Lower leg skin (tissue), 4 donors: ENCODE results near the gene PPM1E. TPM values are rescaled to one million over a fixed set of nuclear protein-coding genes. Genes with fewer than 3 reads are reported as not detected.
"Not testable (repeated sequence)": the region's sequence is repeated elsewhere in the genome, so short reads cannot be mapped to it uniquely, and the experiment has no call there.

ENCODE experiments used
- DNase-seq, 2 donors: peaks; one replicate each; pipeline ENCODE4 v3.0.0-alpha.2; 2019; ENCODE audit warnings: low spot score in 2 of 2
- H3K4me3 ChIP-seq: fragments of 200-600 bp; sonication (generic); 2 replicates; pipeline ENCODE4 v1.5.1; 2017; ENCODE audit warnings: mild to moderate bottlenecking, low read depth; ENCODE audit not compliant: poor library complexity, severe bottlenecking
- POLR2A ChIP-seq, 2 donors: fragments of 450-650 bp; IDR thresholded peaks; one replicate each; pipeline ENCODE4 v1.6.1; 2016 to 2017; ENCODE audit warnings: antibody characterized with exemption in 2 of 2, mild to moderate bottlenecking in 1 of 2, moderate library complexity in 1 of 2
- WGBS, 2 donors: methylation state at CpG; one replicate each; pipeline ENCODE4 v1.1.5; 2018; 5-methylcytosine and 5-hydroxymethylcytosine counted together
- intact Hi-C: fragments of 100-400 bp; cut with DNase I; formaldehyde crosslinking; loops from one replicate; pipeline ENCODE4 v1.15.0; 2023; ENCODE audit warnings: low total_unique reads
- total RNA-seq, 4 donors: library from RNA; depleted of rRNA; stranded (reverse); fragments of >200 nt; gene quantifications; one replicate each; pipeline ENCODE4 v1.1.0, GENCODE V29; 2016
- TF ChIP-seq, protein P1 (sequence below), 3 donors: fragments of 450-650 bp; IDR thresholded peaks; one replicate each; pipeline ENCODE4 v1.5.1; 2016; ENCODE audit warnings: antibody characterized with exemption in 3 of 3, mild to moderate bottlenecking in 3 of 3, moderate library complexity in 2 of 3

PPM1E gene
- total RNA-seq, 4 donors from 2014 or later, result 0.06 to 0.21 (median 0.15) TPM; not detected in 1

DNA sequence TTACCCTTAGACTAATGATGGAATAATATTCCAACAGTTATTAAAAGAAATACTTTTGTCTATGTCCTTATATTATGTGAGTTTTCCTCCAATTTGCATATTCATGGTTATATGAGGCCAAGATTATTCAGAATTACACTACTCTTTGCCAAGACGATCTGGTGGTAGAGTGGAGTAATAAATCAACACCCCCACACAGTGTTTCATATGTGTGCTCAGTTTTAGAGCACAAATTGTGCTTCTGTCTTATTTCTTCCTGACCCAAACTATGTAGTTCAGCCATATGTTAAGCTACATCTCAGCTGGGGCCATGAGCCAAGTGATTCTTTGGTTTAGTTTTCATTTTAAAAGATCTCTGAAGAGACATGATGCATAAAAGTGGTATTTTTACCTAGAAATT lies 26.9 kb upstream of the PPM1E start:
- no peak overlapping the region for H3K4me3 ChIP-seq
- TF ChIP-seq POLR2A (IDR thresholded peaks at IDR 0.05), result no peak
- TF ChIP-seq, protein P1, sequence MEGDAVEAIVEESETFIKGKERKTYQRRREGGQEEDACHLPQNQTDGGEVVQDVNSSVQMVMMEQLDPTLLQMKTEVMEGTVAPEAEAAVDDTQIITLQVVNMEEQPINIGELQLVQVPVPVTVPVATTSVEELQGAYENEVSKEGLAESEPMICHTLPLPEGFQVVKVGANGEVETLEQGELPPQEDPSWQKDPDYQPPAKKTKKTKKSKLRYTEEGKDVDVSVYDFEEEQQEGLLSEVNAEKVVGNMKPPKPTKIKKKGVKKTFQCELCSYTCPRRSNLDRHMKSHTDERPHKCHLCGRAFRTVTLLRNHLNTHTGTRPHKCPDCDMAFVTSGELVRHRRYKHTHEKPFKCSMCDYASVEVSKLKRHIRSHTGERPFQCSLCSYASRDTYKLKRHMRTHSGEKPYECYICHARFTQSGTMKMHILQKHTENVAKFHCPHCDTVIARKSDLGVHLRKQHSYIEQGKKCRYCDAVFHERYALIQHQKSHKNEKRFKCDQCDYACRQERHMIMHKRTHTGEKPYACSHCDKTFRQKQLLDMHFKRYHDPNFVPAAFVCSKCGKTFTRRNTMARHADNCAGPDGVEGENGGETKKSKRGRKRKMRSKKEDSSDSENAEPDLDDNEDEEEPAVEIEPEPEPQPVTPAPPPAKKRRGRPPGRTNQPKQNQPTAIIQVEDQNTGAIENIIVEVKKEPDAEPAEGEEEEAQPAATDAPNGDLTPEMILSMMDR (IDR thresholded peaks at IDR 0.05), result no peak
- intact Hi-C loops, result no loop called here
- DNase-seq, result no peak
- whole genome bisulfite sequencing, 2 donors, result 15 to 24% methylated on average over 1 of the region's 1 CpG

DNA sequence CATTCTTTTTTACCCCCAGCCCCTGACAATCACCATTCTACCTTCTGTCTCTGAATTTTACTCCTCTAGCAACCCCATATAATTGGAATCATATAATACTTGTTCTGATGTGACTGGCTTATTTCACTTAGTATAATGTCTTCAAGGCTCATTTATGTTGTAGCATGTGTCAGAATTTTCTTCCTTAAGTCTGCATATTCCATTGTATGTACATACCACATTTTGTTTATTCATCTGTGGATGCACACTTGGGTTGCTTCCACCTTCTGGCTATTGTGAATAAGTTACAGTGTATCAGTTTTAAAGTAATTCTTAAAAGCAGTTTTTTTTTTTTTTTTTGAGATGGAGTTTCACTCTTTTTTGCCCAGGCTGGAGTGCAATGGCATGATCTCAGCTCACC lies 24.7 kb upstream of the PPM1E start:
- no peak overlapping the region for H3K4me3 ChIP-seq
- TF ChIP-seq, protein P1 (IDR thresholded peaks at IDR 0.05), result no peak
- TF ChIP-seq POLR2A (IDR thresholded peaks at IDR 0.05), result no peak
- intact Hi-C loops, result no loop called here
- no peak for DNase-seq

DNA sequence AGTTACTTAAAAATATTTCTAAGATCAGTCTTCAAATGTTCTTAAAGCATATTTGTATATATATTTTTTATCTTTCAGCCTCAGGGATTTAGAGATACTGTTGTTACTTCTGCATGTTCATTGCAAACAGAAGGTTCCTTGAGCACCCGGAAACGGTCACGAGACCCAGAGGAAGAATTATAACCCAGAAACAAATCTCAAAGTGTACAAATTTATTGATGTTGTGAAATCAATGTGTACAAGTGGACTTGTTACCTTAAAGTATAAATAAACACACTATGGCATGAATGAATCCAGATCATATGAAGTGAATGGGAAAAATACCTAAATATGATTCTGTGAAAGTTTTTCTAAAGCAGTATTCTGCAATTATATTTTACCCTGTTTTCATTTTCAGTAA lies 21.6 kb upstream of the PPM1E start:
- no peak for TF ChIP-seq POLR2A (IDR thresholded peaks at IDR 0.05)
- TF ChIP-seq, protein P1 (IDR thresholded peaks at IDR 0.05), result no peak
- H3K4me3 ChIP-seq, result no peak overlapping the region
- DNase-seq, result no peak
- intact Hi-C loops, result no loop called here
- WGBS, 2 donors, result 94 to 95% methylated on average over 3 of the region's 3 CpGs

DNA sequence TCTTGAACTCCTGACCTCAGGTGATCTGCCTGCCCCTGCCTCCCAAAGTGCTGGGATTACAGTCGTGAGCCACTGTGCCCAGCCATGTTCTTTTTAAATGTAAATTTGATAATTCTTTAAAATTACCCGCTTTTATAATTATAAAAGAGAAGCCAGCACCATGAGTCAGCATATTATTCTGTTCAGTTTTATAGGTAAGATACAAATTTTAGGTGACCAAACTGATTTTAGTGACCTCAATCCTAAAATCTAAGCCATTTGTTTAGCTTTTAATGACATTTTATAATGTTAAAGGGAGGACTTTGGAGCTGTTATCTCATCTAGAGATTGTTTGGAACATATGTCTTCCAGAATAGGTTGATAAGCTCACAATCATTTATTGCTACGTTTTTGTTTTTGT lies 20.8 kb upstream of the PPM1E start:
- DNase-seq, result no peak
- 79 to 82% methylated on average over 3 of the region's 3 CpGs for WGBS, 2 donors
- no peak overlapping the region for H3K4me3 ChIP-seq
- TF ChIP-seq, protein P1 (IDR thresholded peaks at IDR 0.05), result no peak
- intact Hi-C loops, result no loop called here

DNA sequence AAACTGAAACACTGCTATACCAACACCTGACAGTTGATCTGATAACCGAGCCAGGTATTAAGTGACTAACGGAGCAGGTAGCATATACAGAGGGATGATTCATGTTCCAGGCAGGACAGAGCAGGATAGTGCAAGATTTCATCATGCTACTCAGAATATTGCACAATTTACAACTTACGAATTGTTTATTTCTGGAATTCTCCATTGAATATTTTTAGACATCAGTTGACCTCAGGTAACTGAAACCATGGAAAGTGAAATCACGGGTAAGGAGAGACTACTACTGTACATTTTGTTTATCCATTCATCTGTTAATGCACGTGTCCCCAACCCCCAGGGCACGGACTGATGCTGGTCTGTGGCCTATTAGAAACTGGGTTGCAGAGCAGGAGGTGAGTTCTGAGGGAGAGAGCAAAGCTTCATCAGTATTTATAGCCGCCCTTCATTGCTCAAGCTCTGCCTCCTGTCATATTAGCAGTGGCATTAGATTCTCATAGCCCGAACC lies 14.5 kb upstream of the PPM1E start:
- WGBS, 2 donors, result 51 to 60% methylated on average over 8 of the region's 8 CpGs
- TF ChIP-seq, protein P1 (IDR thresholded peaks at IDR 0.05), result no peak
- no peak for TF ChIP-seq POLR2A (IDR thresholded peaks at IDR 0.05)
- DNase-seq, result peak in 1 of 2 donors; percentile 28
- intact Hi-C loops, result no loop called here
- no peak overlapping the region for H3K4me3 ChIP-seq

DNA sequence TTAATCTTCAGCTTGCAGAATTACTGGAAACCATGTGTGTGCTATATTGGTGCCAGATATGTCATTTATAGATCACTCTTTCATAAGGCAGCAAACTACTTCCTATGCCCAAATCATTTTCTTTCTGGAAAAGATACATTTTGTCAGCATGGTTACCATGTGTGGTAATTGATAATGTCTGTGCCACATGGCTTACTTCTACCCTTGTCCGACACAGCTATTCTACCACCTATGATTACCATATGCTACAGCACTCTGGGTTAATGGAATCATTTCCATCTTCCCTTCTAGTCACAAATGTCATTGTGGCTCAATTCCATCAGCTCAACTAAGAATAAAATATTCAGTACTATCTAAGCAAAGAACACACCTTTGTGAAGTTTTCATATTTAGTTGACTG lies 8.0 kb upstream of the PPM1E start:
- intact Hi-C loops, result no loop called here

DNA sequence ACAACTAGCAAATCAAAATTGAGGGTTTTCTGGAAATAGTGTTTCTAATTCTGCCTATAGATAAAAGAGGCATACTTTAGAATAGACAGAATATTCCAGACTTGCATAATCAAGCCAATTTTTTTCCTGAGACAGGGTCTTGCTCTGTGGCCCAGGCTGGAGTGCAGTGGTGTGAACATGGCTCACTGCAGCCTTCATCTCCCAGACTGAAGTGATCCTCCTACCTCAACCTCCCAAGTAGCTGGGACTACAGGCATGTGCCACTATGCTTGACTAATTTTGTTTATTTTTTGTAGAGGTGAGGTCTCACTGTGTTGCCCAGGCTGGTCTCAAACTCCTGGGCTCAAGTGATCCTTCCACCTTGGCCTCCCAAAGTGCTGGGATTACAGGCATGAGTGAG lies 6.0 kb upstream of the PPM1E start:
- intact Hi-C loops, H3K4me3 ChIP-seq, DNase-seq: not testable (repeated sequence)

More for the DNA sequence above, 8.0 kb upstream of the PPM1E start:
- TF ChIP-seq, protein P1 (IDR thresholded peaks at IDR 0.05), result no peak
- TF ChIP-seq POLR2A (IDR thresholded peaks at IDR 0.05), result no peak
- no peak overlapping the region for H3K4me3 ChIP-seq
- DNase-seq, result no peak
- WGBS, 2 donors, result 77 to 79% methylated on average over 1 of the region's 1 CpG
